Glutamatergic neuron (in vitro differentiated cells): ENCODE measurements around the gene JPH4. TPM values are rescaled to one million over a fixed set of nuclear protein-coding genes. Genes with fewer than 3 reads are reported as not detected.

Experiments
- DNase-seq: peaks from one replicate; pipeline ENCODE4 v3.0.0; 2022
- H3K27ac Mint-ChIP-seq: one replicate; pipeline ENCODE4 v1.8.0; 2020; ENCODE audit warnings: mild to moderate bottlenecking, mixed read lengths, inconsistent platforms; ENCODE audit not compliant: unreplicated experiment
- H3K27me3 Mint-ChIP-seq: one replicate; pipeline ENCODE4 v1.8.0; 2020; ENCODE audit warnings: mild to moderate bottlenecking, moderate library complexity, mixed read lengths, inconsistent platforms; ENCODE audit not compliant: unreplicated experiment
- H3K36me3 Mint-ChIP-seq: one replicate; pipeline ENCODE4 v1.8.0; 2020; ENCODE audit warnings: mild to moderate bottlenecking, mixed read lengths, inconsistent platforms; ENCODE audit not compliant: unreplicated experiment
- H3K4me1 Mint-ChIP-seq: one replicate; pipeline ENCODE4 v1.8.0; 2020; ENCODE audit warnings: mild to moderate bottlenecking, low read depth, mixed read lengths, inconsistent platforms; ENCODE audit not compliant: unreplicated experiment
- H3K4me3 Mint-ChIP-seq: one replicate; pipeline ENCODE4 v1.8.0; 2020; ENCODE audit warnings: mild to moderate bottlenecking, mixed read lengths, inconsistent platforms; ENCODE audit not compliant: unreplicated experiment
- H3K9me3 Mint-ChIP-seq: one replicate; pipeline ENCODE4 v1.8.0; 2020; ENCODE audit warnings: mild to moderate bottlenecking, moderate library complexity, mixed read lengths, inconsistent platforms; ENCODE audit not compliant: unreplicated experiment
- CTCF ChIP-seq: fragments of 200-600 bp; sonication (generic); IDR thresholded peaks from one replicate; pipeline ENCODE4 v1.5.0; 2021; ENCODE audit not compliant: partially characterized antibody, unreplicated experiment
- total RNA-seq: library from RNA; stranded (reverse); fragmentation: NEBNext Ultra II Directional; extraction: Animal tissue kit (Norgen Biotek cat#: 25700); gene quantifications from one replicate; pipeline ENCODE4 v1.2.1, GENCODE V29; 2021; ENCODE audit not compliant: unreplicated experiment

Gene JPH4
- total RNA-seq, 1 donor from 2014 or later: 52.7 TPM

- H3K9me3 Mint-ChIP-seq: peaks cover 2% of the 10 kb centered on the region
- no peak overlapping the region for H3K27ac Mint-ChIP-seq
- peaks cover 11% of the 10 kb centered on the region for H3K27me3 Mint-ChIP-seq
- H3K4me1 Mint-ChIP-seq: peaks cover 4% of the 10 kb centered on the region
- no peak overlapping the region for H3K4me3 Mint-ChIP-seq
- peaks cover 5% of the 10 kb centered on the region for H3K36me3 Mint-ChIP-seq
- no peak for DNase-seq
- TF ChIP-seq CTCF: no peak
These were observed 55.2 kb downstream of the JPH4 start for GRCh38 chr14:23523229-23524016.

- H3K27me3 Mint-ChIP-seq: peaks cover 11% of the 10 kb centered on the region
- no peak for DNase-seq
- peaks cover 10% of the 10 kb centered on the region for H3K4me1 Mint-ChIP-seq
- TF ChIP-seq CTCF: no peak
- H3K4me3 Mint-ChIP-seq: no peak overlapping the region
- H3K36me3 Mint-ChIP-seq: peaks cover 5% of the 10 kb centered on the region
- no peak overlapping the region for H3K27ac Mint-ChIP-seq
- H3K9me3 Mint-ChIP-seq: no peaks in the 10 kb centered on the region
These were observed 55.9 kb downstream of the JPH4 start for GRCh38 chr14:23522643-23523198.

GRCh38 chr14:23521785-23522640 lies 56.6 kb downstream of the JPH4 start:
- Mint-ChIP-seq H3K36me3 (peaks cover 5% of the 10 kb centered on the region), H3K4me1 (peaks cover 12% of the 10 kb centered on the region), H3K27ac (no peak overlapping the region), H3K27me3 (peaks cover 10% of the 10 kb centered on the region), H3K4me3 (no peak overlapping the region), H3K9me3 (no peaks in the 10 kb centered on the region)
- no peak for DNase-seq
- TF ChIP-seq CTCF: no peak

GRCh38 chr14:23520899-23521533 lies 57.6 kb downstream of the JPH4 start:
- Mint-ChIP-seq H3K27ac (no peak overlapping the region), H3K4me3 (no peak overlapping the region), H3K4me1 (peaks cover 12% of the 10 kb centered on the region), H3K36me3 (peaks cover 5% of the 10 kb centered on the region), H3K27me3 (peaks cover 9% of the 10 kb centered on the region), H3K9me3 (no peaks in the 10 kb centered on the region)
- no peak for DNase-seq
- TF ChIP-seq CTCF: no peak
